ENCODE results near the gene MGLL. TPM values are rescaled to one million over a fixed set of nuclear protein-coding genes. Genes with fewer than 3 reads are reported as not detected.

The MGLL gene
- total and polyA plus RNA-seq, 4 donors: 9.4 to 277 (median 74.2) TPM

DNA sequence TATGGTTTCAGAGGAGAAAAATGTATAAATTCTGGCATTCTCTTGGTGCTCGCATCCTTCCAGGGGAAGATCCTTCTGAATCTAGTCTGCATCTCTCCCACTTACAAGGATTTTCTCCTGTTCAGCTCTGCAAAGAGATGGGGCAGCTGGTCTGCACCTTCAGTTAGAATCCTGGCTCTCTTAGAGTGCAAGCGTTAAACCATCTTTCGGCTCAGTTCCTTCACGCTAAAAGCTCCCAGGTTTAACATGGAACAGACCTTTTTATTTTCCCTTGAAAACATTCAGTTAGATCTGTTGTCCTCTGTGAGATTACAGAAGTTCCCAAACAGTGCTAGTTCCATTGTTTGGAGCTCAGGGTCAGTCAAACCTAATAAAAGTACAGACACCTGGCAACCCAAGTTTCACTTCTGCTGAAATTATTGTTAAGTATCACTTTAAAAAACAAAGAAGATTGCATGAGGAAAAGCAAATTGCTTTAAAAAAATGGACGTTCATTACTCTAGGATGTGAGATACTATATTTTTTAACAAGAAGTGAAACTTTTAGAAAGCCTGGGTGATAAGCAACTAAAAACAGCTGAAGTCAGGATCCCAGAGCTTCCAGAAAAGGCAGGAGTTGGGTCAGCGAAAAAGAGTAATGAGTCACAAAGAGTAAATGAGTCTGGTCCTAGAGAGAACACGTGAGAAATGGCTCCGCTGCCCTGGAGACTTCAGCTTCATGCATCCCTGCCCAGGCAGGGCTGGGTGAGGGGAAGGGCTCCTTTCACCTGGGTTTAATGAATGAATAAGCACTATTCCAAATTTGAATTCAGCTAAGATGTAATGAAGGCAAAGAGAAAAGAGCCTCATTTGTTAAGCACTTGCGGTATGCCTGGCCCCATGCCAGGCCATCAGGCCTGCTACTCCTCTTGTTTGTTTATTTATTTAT is 86.3 kb downstream of the MGLL start:
- no peak overlapping the region for H3K4me3 ChIP-seq (ENCODE audit: low read depth in 1 of 3, low read length in 3 of 3)
- no peak overlapping the region for H3K27ac ChIP-seq (ENCODE audit: low read depth in 1 of 2, low read length in 2 of 2)
- peaks cover 0 to 8% (median 2%) of the 10 kb centered on the region in 4 donors for H3K36me3 ChIP-seq (ENCODE audit: control insufficient read depth in 4 of 4, insufficient read depth in 3 of 4, low read depth in 1 of 4, low read length in 3 of 4)
- H3K4me1 ChIP-seq (ENCODE audit: control insufficient read depth in 4 of 4, insufficient read depth in 4 of 4, low read length in 3 of 4): peaks cover 0 to 10% (median 3%) of the 10 kb centered on the region in 4 donors
- no peaks in the 10 kb centered on the region for H3K9me3 ChIP-seq (ENCODE audit: control insufficient read depth in 4 of 4, low read length in 3 of 4)
- no peak for DNase-seq (ENCODE audit: low spot score)
- no peaks in the 10 kb centered on the region for H3K27me3 ChIP-seq (ENCODE audit: control insufficient read depth in 4 of 4, insufficient read depth in 4 of 4, low read length in 3 of 4)
- WGBS: 79% methylated on average over 9 of the region's 9 CpGs
- H3K9ac ChIP-seq (ENCODE audit: low read depth in 1 of 2, low read length in 2 of 2): no peak overlapping the region
- no peak for TF ChIP-seq EGR1 (IDR thresholded peaks at IDR 0.05; ENCODE audit: low read depth in 2 of 2)
- TF ChIP-seq YY1 (IDR thresholded peaks at IDR 0.05): peak; percentile 28

DNA sequence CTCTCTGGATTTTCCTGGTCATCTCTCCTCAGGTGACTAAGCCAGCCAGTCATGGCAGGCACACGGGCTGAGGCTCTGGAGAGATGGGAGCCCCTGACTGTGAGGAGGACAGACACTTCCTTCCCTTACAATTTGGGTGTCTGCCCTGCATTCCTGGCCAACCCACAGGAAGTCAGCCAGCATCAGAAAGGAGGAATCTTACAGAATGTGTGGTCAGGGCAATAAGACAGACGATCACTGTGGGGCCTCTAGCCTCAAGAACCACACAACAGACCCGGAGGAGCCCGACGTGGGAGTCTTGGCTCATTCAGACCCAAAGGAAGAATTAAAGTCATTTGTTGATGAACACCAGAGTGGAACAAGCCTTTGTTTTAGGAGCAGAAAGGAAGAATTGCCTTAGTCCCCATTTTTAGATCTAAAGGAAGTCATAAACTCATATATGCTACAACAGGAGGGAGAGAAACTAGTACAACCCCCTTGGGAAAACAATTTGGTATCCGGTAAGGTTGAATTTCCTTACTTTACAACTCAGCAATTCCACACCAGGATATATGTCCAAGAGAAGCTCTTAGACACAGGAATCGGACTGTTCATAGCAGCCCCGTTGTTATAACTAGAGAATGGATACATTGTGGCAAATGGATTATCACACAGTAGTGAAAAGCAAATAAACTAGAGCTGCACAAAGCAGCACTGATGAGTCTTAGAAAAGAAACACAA is 87.4 kb downstream of the MGLL start:
- Histone ChIP-seq H3K27me3 (ENCODE audit: control insufficient read depth in 4 of 4, insufficient read depth in 4 of 4, low read length in 3 of 4) (no peaks in the 10 kb centered on the region), H3K9me3 (ENCODE audit: control insufficient read depth in 4 of 4, low read length in 3 of 4) (no peaks in the 10 kb centered on the region), H3K4me3 (ENCODE audit: low read depth in 1 of 3, low read length in 3 of 3) (no peak overlapping the region), H3K27ac (ENCODE audit: low read depth in 1 of 2, low read length in 2 of 2) (no peak overlapping the region), H3K4me1 (ENCODE audit: control insufficient read depth in 4 of 4, insufficient read depth in 4 of 4, low read length in 3 of 4) (peaks cover 0 to 10% (median 3%) of the 10 kb centered on the region in 4 donors), H3K9ac (ENCODE audit: low read depth in 1 of 2, low read length in 2 of 2) (no peak overlapping the region), H3K36me3 (ENCODE audit: control insufficient read depth in 4 of 4, insufficient read depth in 3 of 4, low read depth in 1 of 4, low read length in 3 of 4) (peaks cover 0 to 6% (median under 1%) of the 10 kb centered on the region in 4 donors)
- DNase-seq (ENCODE audit: low spot score): no peak
- TF ChIP-seq, protein P1, sequence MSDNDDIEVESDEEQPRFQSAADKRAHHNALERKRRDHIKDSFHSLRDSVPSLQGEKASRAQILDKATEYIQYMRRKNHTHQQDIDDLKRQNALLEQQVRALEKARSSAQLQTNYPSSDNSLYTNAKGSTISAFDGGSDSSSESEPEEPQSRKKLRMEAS (IDR thresholded peaks at IDR 0.05): no peak
- TF ChIP-seq SP1 (IDR thresholded peaks at IDR 0.05): peak; percentile 11
- WGBS: 69% methylated on average over 8 of the region's 8 CpGs

- Histone ChIP-seq H3K27me3 (ENCODE audit: control insufficient read depth in 4 of 4, insufficient read depth in 4 of 4, low read length in 3 of 4) (no peaks in the 10 kb centered on the region), H3K27ac (ENCODE audit: low read depth in 1 of 2, low read length in 2 of 2) (no peak overlapping the region), H3K36me3 (ENCODE audit: control insufficient read depth in 4 of 4, insufficient read depth in 3 of 4, low read depth in 1 of 4, low read length in 3 of 4) (peaks cover 0 to 6% (median 1%) of the 10 kb centered on the region in 4 donors), H3K4me3 (ENCODE audit: low read depth in 1 of 3, low read length in 3 of 3) (no peak overlapping the region), H3K9ac (ENCODE audit: low read depth in 1 of 2, low read length in 2 of 2) (no peak overlapping the region), H3K4me1 (ENCODE audit: control insufficient read depth in 4 of 4, insufficient read depth in 4 of 4, low read length in 3 of 4) (peaks cover 0 to 10% (median 3%) of the 10 kb centered on the region in 4 donors), H3K9me3 (ENCODE audit: control insufficient read depth in 4 of 4, low read length in 3 of 4) (no peaks in the 10 kb centered on the region)
- no peak for DNase-seq (ENCODE audit: low spot score)
- TF ChIP-seq TAF1 (conservative IDR thresholded peaks at IDR 0.05): no peak
- TF ChIP-seq REST (IDR thresholded peaks at IDR 0.05): no peak
- WGBS: 96% methylated on average over 12 of the region's 12 CpGs
Observed at GRCh38 chr3:127734181-127734720, 88.1 kb downstream of the MGLL start.
